ENCODE results near the gene CREM. TPM values are rescaled to one million over a fixed set of nuclear protein-coding genes. Genes with fewer than 3 reads are reported as not detected.

The CREM gene
- total RNA-seq, 1 experiment from 2014 or later, result 38.8 TPM

- Histone ChIP-seq H3K9ac (ENCODE audit: low read length) (peak overlapping the region; percentile 73), H2AFZ (ENCODE audit: low read length) (peak overlapping the region; percentile 61; the same call in 1 of the 2 replicates), H3K9me2 (replicated peaks; ENCODE audit: insufficient read depth, low read length) (no peaks in the 10 kb centered on the region), H3K4me1 (ENCODE audit: low read length) (peaks cover 16% of the 10 kb centered on the region), H3K27ac (ENCODE audit: low read length) (no peak overlapping the region), H3K9me3 (ENCODE audit: low read length) (no peaks in the 10 kb centered on the region), H3K4me2 (ENCODE audit: low read depth, low read length, poor library complexity, severe bottlenecking) (peak overlapping the region; percentile 72), H3K79me2 (ENCODE audit: low read length) (0 out of 2 replicates have a peak, but pooled peaks cover 3% of the 10 kb centered on the region), H3K4me3 (ENCODE audit: low read length) (peak overlapping the region; percentile 98), H3K27me3 (ENCODE audit: low read length) (no peaks in the 10 kb centered on the region), H3K36me3 (ENCODE audit: insufficient read depth, low read length) (no peaks in the 10 kb centered on the region), H4K20me1 (ENCODE audit: insufficient read depth, low read depth, low read length) (no peaks in the 10 kb centered on the region)
- DNase-seq, result no peak
Observed at GRCh38 chr10:35126062-35126529, 550 bp upstream of the CREM start.

DNA sequence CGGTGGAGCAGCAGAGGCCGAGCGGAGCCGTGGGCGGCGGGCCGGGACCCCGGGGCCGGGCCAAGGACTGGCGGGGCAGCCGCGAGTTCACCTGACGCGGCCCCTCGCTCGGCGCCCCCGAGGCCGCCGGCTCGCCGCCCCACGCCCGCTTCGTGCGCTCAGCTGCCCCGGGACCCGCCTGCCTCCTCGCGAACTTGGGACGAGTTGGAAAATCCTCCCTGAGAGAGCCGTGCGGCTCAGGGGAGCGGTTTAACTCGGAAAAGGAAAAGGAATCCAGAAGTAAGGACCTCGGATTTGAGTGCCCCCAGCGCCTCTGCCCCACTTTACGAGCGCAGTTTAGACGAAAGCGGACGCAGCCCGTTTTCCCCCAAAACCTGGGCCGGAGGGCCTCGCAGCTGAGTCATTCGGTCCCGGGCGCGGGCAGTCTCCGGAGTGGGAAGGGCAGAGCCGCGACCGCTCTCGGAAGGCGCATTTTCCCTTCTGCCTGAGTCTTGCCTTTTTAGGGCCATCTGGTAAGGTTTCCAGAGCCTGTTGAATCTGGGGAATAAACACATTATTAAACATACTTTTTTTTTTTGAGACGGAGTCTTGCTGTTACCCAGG, 744 bp downstream of the CREM start:
- no peaks in the 10 kb centered on the region for H3K9me3 ChIP-seq (ENCODE audit: low read length)
- H3K4me1 ChIP-seq (ENCODE audit: low read length), result peaks cover 29% of the 10 kb centered on the region
- no peaks in the 10 kb centered on the region for H3K9me2 ChIP-seq (replicated peaks; ENCODE audit: insufficient read depth, low read length)

GRCh38 chr10:35129185-35129674, 2.6 kb downstream of the CREM start:
- Histone ChIP-seq H3K27me3 (ENCODE audit: low read length) (no peaks in the 10 kb centered on the region), H3K9me3 (ENCODE audit: low read length) (no peaks in the 10 kb centered on the region), H4K20me1 (ENCODE audit: insufficient read depth, low read depth, low read length) (no peaks in the 10 kb centered on the region), H3K36me3 (ENCODE audit: insufficient read depth, low read length) (no peaks in the 10 kb centered on the region), H3K4me2 (ENCODE audit: low read depth, low read length, poor library complexity, severe bottlenecking) (no peak overlapping the region), H2AFZ (ENCODE audit: low read length) (no peak overlapping the region), H3K4me3 (ENCODE audit: low read length) (no peak overlapping the region), H3K79me2 (ENCODE audit: low read length) (0 out of 2 replicates have a peak, but pooled peaks cover 3% of the 10 kb centered on the region), H3K9me2 (replicated peaks; ENCODE audit: insufficient read depth, low read length) (no peaks in the 10 kb centered on the region), H3K9ac (ENCODE audit: low read length) (no peak overlapping the region), H3K27ac (ENCODE audit: low read length) (no peak overlapping the region), H3K4me1 (ENCODE audit: low read length) (peaks cover 34% of the 10 kb centered on the region)
- DNase-seq, result no peak

More for the DNA sequence above, 744 bp downstream of the CREM start:
- Histone ChIP-seq H2AFZ (ENCODE audit: low read length) (peak overlapping the region; percentile 83; the same call in 1 of the 2 replicates), H3K36me3 (ENCODE audit: insufficient read depth, low read length) (no peaks in the 10 kb centered on the region), H3K9ac (ENCODE audit: low read length) (peak overlapping the region; percentile 99), H3K27ac (ENCODE audit: low read length) (peak overlapping the region; percentile 61), H3K4me3 (ENCODE audit: low read length) (peak overlapping the region; percentile 98), H3K4me2 (ENCODE audit: low read depth, low read length, poor library complexity, severe bottlenecking) (peak overlapping the region; percentile 89), H3K27me3 (ENCODE audit: low read length) (no peaks in the 10 kb centered on the region), H3K79me2 (ENCODE audit: low read length) (0 out of 2 replicates have a peak, but pooled peaks cover 3% of the 10 kb centered on the region), H4K20me1 (ENCODE audit: insufficient read depth, low read depth, low read length) (no peaks in the 10 kb centered on the region)
- DNase-seq, result peak; percentile 79

DNA sequence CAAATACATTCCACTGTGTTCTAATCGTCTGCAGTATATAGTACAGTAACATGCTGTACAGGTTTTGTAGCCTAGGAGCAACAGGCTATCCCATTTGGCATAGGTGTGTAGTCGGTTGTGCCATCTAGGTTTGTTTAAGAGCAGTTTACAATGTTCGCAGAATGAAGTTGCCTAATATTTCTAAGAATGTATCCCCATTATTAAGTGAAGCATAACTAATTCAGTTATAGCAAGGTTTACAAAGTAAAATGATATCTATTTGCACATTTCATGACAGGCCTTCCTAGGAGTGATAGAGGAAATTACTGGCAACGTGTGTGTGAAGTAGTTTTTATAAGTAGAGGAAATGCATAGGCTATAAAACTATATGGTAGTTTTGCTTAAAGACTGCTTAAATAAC, 4.0 kb downstream of the CREM start:
- Histone ChIP-seq H3K9me3 (ENCODE audit: low read length) (no peaks in the 10 kb centered on the region), H3K9me2 (replicated peaks; ENCODE audit: insufficient read depth, low read length) (no peaks in the 10 kb centered on the region), H3K4me1 (ENCODE audit: low read length) (peaks cover 34% of the 10 kb centered on the region), H3K36me3 (ENCODE audit: insufficient read depth, low read length) (no peaks in the 10 kb centered on the region), H3K4me2 (ENCODE audit: low read depth, low read length, poor library complexity, severe bottlenecking) (no peak overlapping the region), H3K79me2 (ENCODE audit: low read length) (0 out of 2 replicates have a peak, but pooled peaks cover 3% of the 10 kb centered on the region), H3K27me3 (ENCODE audit: low read length) (no peaks in the 10 kb centered on the region), H3K4me3 (ENCODE audit: low read length) (no peak overlapping the region), H4K20me1 (ENCODE audit: insufficient read depth, low read depth, low read length) (no peaks in the 10 kb centered on the region), H3K27ac (ENCODE audit: low read length) (no peak overlapping the region), H3K9ac (ENCODE audit: low read length) (no peak overlapping the region), H2AFZ (ENCODE audit: low read length) (no peak overlapping the region)
- DNase-seq, result peak; percentile 40

GRCh38 chr10:35132727-35133126, 6.1 kb downstream of the CREM start:
- no peaks in the 10 kb centered on the region for H3K27me3 ChIP-seq (ENCODE audit: low read length)
- H3K36me3 ChIP-seq (ENCODE audit: insufficient read depth, low read length), result no peaks in the 10 kb centered on the region
- no peaks in the 10 kb centered on the region for H3K9me2 ChIP-seq (replicated peaks; ENCODE audit: insufficient read depth, low read length)
- no peak overlapping the region for H3K4me3 ChIP-seq (ENCODE audit: low read length)
- 0 out of 2 replicates have a peak, but pooled peaks cover 3% of the 10 kb centered on the region for H3K79me2 ChIP-seq (ENCODE audit: low read length)
- no peak overlapping the region for H3K27ac ChIP-seq (ENCODE audit: low read length)
- H4K20me1 ChIP-seq (ENCODE audit: insufficient read depth, low read depth, low read length), result no peaks in the 10 kb centered on the region
- DNase-seq, result peak; percentile 5
- no peak overlapping the region for H2AFZ ChIP-seq (ENCODE audit: low read length)
- no peaks in the 10 kb centered on the region for H3K9me3 ChIP-seq (ENCODE audit: low read length)
- no peak overlapping the region for H3K9ac ChIP-seq (ENCODE audit: low read length)
- H3K4me2 ChIP-seq (ENCODE audit: low read depth, low read length, poor library complexity, severe bottlenecking), result peak overlapping the region; percentile 48
- peaks cover 37% of the 10 kb centered on the region for H3K4me1 ChIP-seq (ENCODE audit: low read length)

DNA sequence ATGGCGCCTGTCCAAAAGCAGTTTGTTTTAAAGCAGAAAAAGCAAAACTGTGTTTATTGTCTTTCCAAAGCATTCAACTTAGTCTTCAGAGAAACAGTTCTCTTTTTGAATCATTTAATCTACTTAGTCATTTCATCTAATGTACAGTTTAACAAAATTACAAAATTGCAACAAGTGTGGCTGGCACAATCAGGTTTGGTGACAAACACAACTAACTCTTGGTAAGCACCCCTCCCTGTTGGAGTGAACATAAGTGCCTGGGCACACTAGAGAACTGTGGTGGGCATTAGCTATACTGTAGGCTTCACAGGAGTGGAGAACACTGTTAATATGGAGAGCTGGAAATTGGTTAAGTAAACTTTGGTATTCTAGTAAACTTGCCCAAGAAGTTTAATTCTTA, 6.9 kb downstream of the CREM start:
- no peak overlapping the region for H3K4me2 ChIP-seq (ENCODE audit: low read depth, low read length, poor library complexity, severe bottlenecking)
- no peaks in the 10 kb centered on the region for H3K9me3 ChIP-seq (ENCODE audit: low read length)
- no peaks in the 10 kb centered on the region for H3K36me3 ChIP-seq (ENCODE audit: insufficient read depth, low read length)
- no peak overlapping the region for H3K9ac ChIP-seq (ENCODE audit: low read length)
- peaks cover 30% of the 10 kb centered on the region for H3K4me1 ChIP-seq (ENCODE audit: low read length)
- H3K4me3 ChIP-seq (ENCODE audit: low read length), result no peak overlapping the region
- DNase-seq, result peak; percentile 14
- no peak overlapping the region for H2AFZ ChIP-seq (ENCODE audit: low read length)
- no peak overlapping the region for H3K27ac ChIP-seq (ENCODE audit: low read length)
- no peaks in the 10 kb centered on the region for H4K20me1 ChIP-seq (ENCODE audit: insufficient read depth, low read depth, low read length)
- no peaks in the 10 kb centered on the region for H3K27me3 ChIP-seq (ENCODE audit: low read length)
- no peaks in the 10 kb centered on the region for H3K9me2 ChIP-seq (replicated peaks; ENCODE audit: insufficient read depth, low read length)
- no peaks in the 10 kb centered on the region for H3K79me2 ChIP-seq (ENCODE audit: low read length)

GRCh38 chr10:35135861-35136260, 9.2 kb downstream of the CREM start:
- peaks cover 29% of the 10 kb centered on the region for H3K4me1 ChIP-seq (ENCODE audit: low read length)

GRCh38 chr10:35136263-35136815, 9.7 kb downstream of the CREM start:
- Histone ChIP-seq H3K9me3 (ENCODE audit: low read length) (no peaks in the 10 kb centered on the region), H3K27me3 (ENCODE audit: low read length) (no peaks in the 10 kb centered on the region), H3K4me1 (ENCODE audit: low read length) (peaks cover 24% of the 10 kb centered on the region), H2AFZ (ENCODE audit: low read length) (0 out of 2 replicates have a peak overlapping the region, but pooled peaks have one; percentile 17), H3K9ac (ENCODE audit: low read length) (no peak overlapping the region), H3K79me2 (ENCODE audit: low read length) (no peaks in the 10 kb centered on the region), H3K4me2 (ENCODE audit: low read depth, low read length, poor library complexity, severe bottlenecking) (peak overlapping the region; percentile 53), H3K27ac (ENCODE audit: low read length) (no peak overlapping the region), H3K9me2 (replicated peaks; ENCODE audit: insufficient read depth, low read length) (no peaks in the 10 kb centered on the region), H4K20me1 (ENCODE audit: insufficient read depth, low read depth, low read length) (no peaks in the 10 kb centered on the region), H3K4me3 (ENCODE audit: low read length) (peak overlapping the region; percentile 41; the same call in 1 of the 2 replicates), H3K36me3 (ENCODE audit: insufficient read depth, low read length) (no peaks in the 10 kb centered on the region)
- peak; percentile 71 for DNase-seq

More at GRCh38 chr10:35135861-35136260, 9.2 kb downstream of the CREM start:
- no peaks in the 10 kb centered on the region for H3K36me3 ChIP-seq (ENCODE audit: insufficient read depth, low read length)
- H3K4me2 ChIP-seq (ENCODE audit: low read depth, low read length, poor library complexity, severe bottlenecking), result peak overlapping the region; percentile 53
- DNase-seq, result peak; percentile 53
- no peaks in the 10 kb centered on the region for H3K9me2 ChIP-seq (replicated peaks; ENCODE audit: insufficient read depth, low read length)
- no peaks in the 10 kb centered on the region for H4K20me1 ChIP-seq (ENCODE audit: insufficient read depth, low read depth, low read length)
- no peaks in the 10 kb centered on the region for H3K9me3 ChIP-seq (ENCODE audit: low read length)
- no peak overlapping the region for H3K9ac ChIP-seq (ENCODE audit: low read length)
- H3K27ac ChIP-seq (ENCODE audit: low read length), result no peak overlapping the region
- H3K4me3 ChIP-seq (ENCODE audit: low read length), result peak overlapping the region; percentile 41; the same call in 1 of the 2 replicates
- no peaks in the 10 kb centered on the region for H3K79me2 ChIP-seq (ENCODE audit: low read length)
- H3K27me3 ChIP-seq (ENCODE audit: low read length), result no peaks in the 10 kb centered on the region
- 0 out of 2 replicates have a peak overlapping the region, but pooled peaks have one; percentile 17 for H2AFZ ChIP-seq (ENCODE audit: low read length)

Measured in Karpas-422 (cell line).